Neural cell (in vitro differentiated cells): ENCODE data around the gene ARPC5. TPM values are rescaled to one million over a fixed set of nuclear protein-coding genes. Genes with fewer than 3 reads are reported as not detected.

ENCODE experiments used
- H2AFZ ChIP-seq: fragments of 200-600, 300-800 bp; sonication (generic), shearing (Covaris generic); 2 replicates; pipeline ENCODE4 v1.6.0; 2014; ENCODE audit warnings: low read depth, mild to moderate bottlenecking, antibody characterized with exemption, low read length, moderate library complexity
- H3F3A ChIP-seq: fragments of 200-600 bp; shearing (Covaris generic); 2 replicates; pipeline ENCODE4 v1.6.1; 2016; ENCODE audit warnings: mild to moderate bottlenecking, moderate library complexity, mixed read lengths, antibody characterized with exemption, low read length; ENCODE audit not compliant: insufficient read depth, poor library complexity, severe bottlenecking
- H3K27ac ChIP-seq: fragments of 200-600, 300-800 bp; sonication (generic), shearing (Covaris generic); 2 replicates; pipeline ENCODE4 v1.5.1; 2014; ENCODE audit warnings: mild to moderate bottlenecking, low read length, moderate library complexity
- H3K27me3 ChIP-seq: fragments of 300-800, 200-600 bp; sonication (generic), shearing (Covaris generic); 2 replicates; pipeline ENCODE4 v1.6.0; 2014; ENCODE audit warnings: mild to moderate bottlenecking, low read depth, low read length, moderate library complexity; ENCODE audit not compliant: insufficient read depth
- H3K36me3 ChIP-seq: fragments of 300-800, 200-600 bp; sonication (generic), shearing (Covaris generic); 2 replicates; pipeline ENCODE4 v1.5.1; 2014; ENCODE audit warnings: mild to moderate bottlenecking, antibody characterized with exemption, low read length, moderate library complexity; ENCODE audit not compliant: insufficient read depth
- H3K4me2 ChIP-seq: fragments of 300-800, 200-600 bp; sonication (generic), shearing (Covaris generic); 2 replicates; pipeline ENCODE4 v1.6.0; 2014; ENCODE audit warnings: mild to moderate bottlenecking, low read length
- H3K4me3 ChIP-seq: fragments of 300-800, 200-600 bp; sonication (generic), shearing (Covaris generic); 2 replicates; pipeline ENCODE4 v1.5.1; 2014; ENCODE audit warnings: mild to moderate bottlenecking, low read length, moderate library complexity
- H3K79me2 ChIP-seq: fragments of 200-600 bp; shearing (Covaris generic); replicated peaks from 2 replicates; pipeline ENCODE4 v1.6.0; 2014; ENCODE audit warnings: mild to moderate bottlenecking, low read length, moderate library complexity; ENCODE audit not compliant: insufficient read depth
- H3K9ac ChIP-seq: fragments of 300-800, 200-600 bp; sonication (generic), shearing (Covaris generic); 2 replicates; pipeline ENCODE4 v1.6.1; 2016; ENCODE audit warnings: mild to moderate bottlenecking, low read length, mixed read lengths
- H3K9me2 ChIP-seq: fragments of 200-600 bp; shearing (Covaris generic); 2 replicates; pipeline ENCODE4 v1.6.1; 2016; ENCODE audit warnings: mild to moderate bottlenecking, low read length, mixed read lengths; ENCODE audit not compliant: insufficient read depth
- H3K9me3 ChIP-seq: fragments of 200-600, 300-800 bp; sonication (generic), shearing (Covaris generic); 2 replicates; pipeline ENCODE4 v1.6.1; 2016; ENCODE audit warnings: mild to moderate bottlenecking, mixed run types, low read length, moderate library complexity, mixed read lengths
- H4K20me1 ChIP-seq: fragments of 200-600 bp; shearing (Covaris generic); 2 replicates; pipeline ENCODE4 v1.6.1; 2016; ENCODE audit warnings: mild to moderate bottlenecking, mixed run types; ENCODE audit not compliant: insufficient read depth
- CTCF ChIP-seq: fragments of 450-650 bp; IDR thresholded peaks from 2 replicates; pipeline ENCODE4 v1.5.1; 2014; ENCODE audit warnings: antibody characterized with exemption, mild to moderate bottlenecking, moderate library complexity; ENCODE audit not compliant: poor library complexity, severe bottlenecking
- EP300 ChIP-seq: fragments of 450-650 bp; conservative IDR thresholded peaks from 2 replicates; pipeline ENCODE4 v1.6.1; 2014; ENCODE audit warnings: antibody characterized with exemption, mild to moderate bottlenecking, moderate library complexity; ENCODE audit not compliant: poor library complexity, severe bottlenecking
- EZH2 ChIP-seq: fragments of 200-600, 300-800 bp; shearing (Covaris generic), sonication (generic); IDR thresholded peaks from 2 replicates; pipeline ENCODE4 v1.6.1; 2014; ENCODE audit warnings: antibody characterized with exemption, low read length, borderline replicate concordance, mild to moderate bottlenecking; ENCODE audit not compliant: insufficient read depth, poor library complexity, severe bottlenecking
- MXI1 ChIP-seq: fragments of 450-650 bp; conservative IDR thresholded peaks from 2 replicates; pipeline ENCODE4 v1.6.1; 2014; ENCODE audit warnings: antibody characterized with exemption, mild to moderate bottlenecking; ENCODE audit not compliant: poor library complexity, severe bottlenecking
- POLR2AphosphoS5 ChIP-seq: IDR thresholded peaks from 2 replicates; pipeline ENCODE4 v1.6.1; 2012
- RAD21 ChIP-seq: fragments of 450-650 bp; conservative IDR thresholded peaks from 2 replicates; pipeline ENCODE4 v1.6.1; 2014; ENCODE audit warnings: antibody characterized with exemption, mild to moderate bottlenecking, moderate library complexity
- REST ChIP-seq: IDR thresholded peaks from 2 replicates; pipeline ENCODE4 v1.6.1; 2012; ENCODE audit warnings: borderline replicate concordance
- SMC3 ChIP-seq: fragments of 450-650 bp; conservative IDR thresholded peaks from 2 replicates; pipeline ENCODE4 v1.6.1; 2014; ENCODE audit warnings: antibody characterized with exemption, mild to moderate bottlenecking, moderate library complexity; ENCODE audit not compliant: poor library complexity
- TAF1 ChIP-seq: IDR thresholded peaks from 2 replicates; pipeline ENCODE4 v1.6.1; 2012; ENCODE audit warnings: low read depth
- polyA plus RNA-seq: library from polyadenylated mRNA; depleted of rRNA; stranded (reverse); fragments of >200 nt; gene quantifications from 2 replicates; pipeline ENCODE4 v1.2.3, GENCODE V29; 2014

The ARPC5 gene
- polyA plus RNA-seq, 1 donor from 2014 or later, result 197 TPM

GRCh38 chr1:183645531-183645930 is 9.9 kb upstream of the ARPC5 start:
- no peak overlapping the region for H3K27ac ChIP-seq
- H3K4me3 ChIP-seq, result no peak overlapping the region
- no peak overlapping the region for H3K4me2 ChIP-seq
- H3K9me2 ChIP-seq, result no peaks in the 10 kb centered on the region
- no peaks in the 10 kb centered on the region for H3F3A ChIP-seq
- H4K20me1 ChIP-seq, result no peaks in the 10 kb centered on the region
- H3K79me2 ChIP-seq, result peaks cover 25% of the 10 kb centered on the region
- no peaks in the 10 kb centered on the region for H3K36me3 ChIP-seq
- no peak overlapping the region for H2AFZ ChIP-seq
- TF ChIP-seq POLR2AphosphoS5 (no peak), EP300 (no peak), MXI1 (no peak), REST (no peak), TAF1 (no peak), CTCF (no peak), RAD21 (no peak)
- H3K9me3 ChIP-seq, result no peaks in the 10 kb centered on the region
- no peaks in the 10 kb centered on the region for H3K27me3 ChIP-seq
- H3K9ac ChIP-seq, result no peak overlapping the region

GRCh38 chr1:183642166-183642565 is 6.6 kb upstream of the ARPC5 start:
- TF ChIP-seq POLR2AphosphoS5 (no peak), SMC3 (no peak), TAF1 (no peak), CTCF (no peak), EP300 (no peak), RAD21 (no peak), MXI1 (no peak), REST (no peak), EZH2 (no peak)
- no peaks in the 10 kb centered on the region for H3K9me3 ChIP-seq
- H3K27ac ChIP-seq, result no peak overlapping the region
- H3K9ac ChIP-seq, result no peak overlapping the region
- H3K4me3 ChIP-seq, result no peak overlapping the region
- H3K9me2 ChIP-seq, result no peaks in the 10 kb centered on the region
- peaks cover 39% of the 10 kb centered on the region for H3K79me2 ChIP-seq
- no peak overlapping the region for H3K4me2 ChIP-seq
- no peaks in the 10 kb centered on the region for H3F3A ChIP-seq
- no peaks in the 10 kb centered on the region for H3K27me3 ChIP-seq
- no peak overlapping the region for H2AFZ ChIP-seq
- no peaks in the 10 kb centered on the region for H3K36me3 ChIP-seq
- no peaks in the 10 kb centered on the region for H4K20me1 ChIP-seq
